ENCODE measurements around the gene ACVR1. TPM values are rescaled to one million over a fixed set of nuclear protein-coding genes. Genes with fewer than 3 reads are reported as not detected.

The ACVR1 gene
- total and polyA plus RNA-seq, 9 of the 15 experiments (the other 6 are each of a cell fraction or from before 2014, with no cell fraction given): 3.8 to 14.3 (median 6.9) TPM

GRCh38 chr2:157786663-157787363 is 89.3 kb downstream of the ACVR1 start (continued):
- TF ChIP-seq KLF16 (IDR thresholded peaks at IDR 0.05): peak; percentile 87
- TF ChIP-seq TEAD4 (IDR thresholded peaks at IDR 0.05; ENCODE audit: low read length): peak; percentile 96
- no peak for TF ChIP-seq TEAD4 (CRISPR knock-in tag; IDR thresholded peaks at IDR 0.05; ENCODE audit: borderline replicate concordance)
- TF ChIP-seq BACH1 (tag; IDR thresholded peaks at IDR 0.05): peak; percentile 7; the same call in 1 of the 2 replicates
- peak; percentile 88 for TF ChIP-seq HDAC3 (IDR thresholded peaks at IDR 0.05; ENCODE audit: borderline replicate concordance, partially characterized antibody)
- TF ChIP-seq ETV6 (IDR thresholded peaks at IDR 0.05; ENCODE audit: borderline replicate concordance in 1 of 2, low read depth in 2 of 2, low read length in 1 of 2): peak in 1 of 2 experiments; percentile 48; a peak in 2 of 4 replicates
- no peak for TF ChIP-seq ETV6 (CRISPR knock-in tag; IDR thresholded peaks at IDR 0.05; ENCODE audit: borderline replicate concordance)
- no peak for TF ChIP-seq ZNF124 (CRISPR knock-in tag; IDR thresholded peaks at IDR 0.05)
- peak; percentile 95 for TF ChIP-seq NCOR1 (IDR thresholded peaks at IDR 0.05)
- no peak for TF ChIP-seq NR2C2 (CRISPR knock-in tag; IDR thresholded peaks at IDR 0.05)
- peak; percentile 61; the same call in 1 of the 2 replicates for TF ChIP-seq NR2C2 (tag; IDR thresholded peaks at IDR 0.05)
- TF ChIP-seq TAF9B (IDR thresholded peaks at IDR 0.05; ENCODE audit: partially characterized antibody): peak; percentile 63
- TF ChIP-seq CSDE1 (IDR thresholded peaks at IDR 0.05): no peak
- peak; percentile 70 for TF ChIP-seq HES1 (IDR thresholded peaks at IDR 0.05; ENCODE audit: low read depth)
- TF ChIP-seq EZH2 (IDR thresholded peaks at IDR 0.05; ENCODE audit: borderline replicate concordance, low read depth, low read length): no peak
- peak; percentile 74 to 95; a peak in 3 of 4 replicates for TF ChIP-seq RCOR1 (IDR thresholded peaks at IDR 0.05; ENCODE audit: borderline replicate concordance in 1 of 2, low read depth in 2 of 2, low read length in 2 of 2)
- TF ChIP-seq DMBX1 (CRISPR knock-in tag; IDR thresholded peaks at IDR 0.05; ENCODE audit: borderline replicate concordance): peak; percentile 84
- peak; percentile 91 for TF ChIP-seq MTA2 (IDR thresholded peaks at IDR 0.05; ENCODE audit: low read depth)
- TF ChIP-seq CEBPB (tag; IDR thresholded peaks at IDR 0.05): peak; percentile 97
- TF ChIP-seq CBFA2T3 (IDR thresholded peaks at IDR 0.05): peak; percentile 97
- TF ChIP-seq CREB1 (IDR thresholded peaks at IDR 0.05): peak; percentile 63; the same call in 1 of the 2 replicates
- TF ChIP-seq CREB1 (CRISPR knock-in tag; IDR thresholded peaks at IDR 0.05): no peak
- no peak for TF ChIP-seq PBX2 (CRISPR knock-in tag; IDR thresholded peaks at IDR 0.05; ENCODE audit: low read depth)
- TF ChIP-seq PBX2 (tag; conservative IDR thresholded peaks at IDR 0.05; ENCODE audit: low read depth): peak; percentile 94
- no peak for TF ChIP-seq ZBTB8A (IDR thresholded peaks at IDR 0.05; ENCODE audit: partially characterized antibody)
- TF ChIP-seq CREB3L1 (IDR thresholded peaks at IDR 0.05; ENCODE audit: borderline replicate concordance, low read depth): peak; percentile 51; the same call in 1 of the 2 replicates

All from K562 (cell line).